WERI-Rb-1 (cell line): Measurements from ENCODE around the gene CYP11A1.
"Not testable (repeated sequence)": the region's sequence is repeated elsewhere in the genome, so short reads cannot be mapped to it uniquely, and the experiment has no call there.

Experiments used
- DNase-seq: peaks from one replicate; pipeline ENCODE4 v3.0.0-alpha.2; 2020
- H3K27ac ChIP-seq: fragments of 250-450 bp; sonication (Bioruptor Pico); 2 replicates; pipeline ENCODE4 v1.5.1; 2020; ENCODE audit warnings: mild to moderate bottlenecking, moderate library complexity
- H3K27me3 ChIP-seq: fragments of 250-450 bp; sonication (Bioruptor Pico); 2 replicates; pipeline ENCODE4 v1.5.1; 2021; ENCODE audit warnings: mild to moderate bottlenecking, low read depth, moderate library complexity; ENCODE audit not compliant: insufficient read depth, severe bottlenecking
- H3K36me3 ChIP-seq: fragments of 250-450 bp; sonication (Bioruptor Pico); 2 replicates; pipeline ENCODE4 v1.5.1; 2020; ENCODE audit warnings: mild to moderate bottlenecking, moderate library complexity
- H3K4me3 ChIP-seq: 2 replicates; pipeline ENCODE4 v1.5.1; 2011; ENCODE audit warnings: low read depth, mild to moderate bottlenecking, control low read depth, low read length
- H3K9me3 ChIP-seq: fragments of 250-450 bp; sonication (Bioruptor Pico); 2 replicates; pipeline ENCODE4 v1.5.1; 2021; ENCODE audit warnings: mild to moderate bottlenecking, moderate library complexity; ENCODE audit not compliant: severe bottlenecking
- TF ChIP-seq, protein P1 (sequence below): IDR thresholded peaks from 2 replicates; pipeline ENCODE4 v1.5.1; 2011; ENCODE audit warnings: low read depth, mild to moderate bottlenecking, control low read depth, inconsistent platforms, low read length

The CYP11A1 gene

DNA sequence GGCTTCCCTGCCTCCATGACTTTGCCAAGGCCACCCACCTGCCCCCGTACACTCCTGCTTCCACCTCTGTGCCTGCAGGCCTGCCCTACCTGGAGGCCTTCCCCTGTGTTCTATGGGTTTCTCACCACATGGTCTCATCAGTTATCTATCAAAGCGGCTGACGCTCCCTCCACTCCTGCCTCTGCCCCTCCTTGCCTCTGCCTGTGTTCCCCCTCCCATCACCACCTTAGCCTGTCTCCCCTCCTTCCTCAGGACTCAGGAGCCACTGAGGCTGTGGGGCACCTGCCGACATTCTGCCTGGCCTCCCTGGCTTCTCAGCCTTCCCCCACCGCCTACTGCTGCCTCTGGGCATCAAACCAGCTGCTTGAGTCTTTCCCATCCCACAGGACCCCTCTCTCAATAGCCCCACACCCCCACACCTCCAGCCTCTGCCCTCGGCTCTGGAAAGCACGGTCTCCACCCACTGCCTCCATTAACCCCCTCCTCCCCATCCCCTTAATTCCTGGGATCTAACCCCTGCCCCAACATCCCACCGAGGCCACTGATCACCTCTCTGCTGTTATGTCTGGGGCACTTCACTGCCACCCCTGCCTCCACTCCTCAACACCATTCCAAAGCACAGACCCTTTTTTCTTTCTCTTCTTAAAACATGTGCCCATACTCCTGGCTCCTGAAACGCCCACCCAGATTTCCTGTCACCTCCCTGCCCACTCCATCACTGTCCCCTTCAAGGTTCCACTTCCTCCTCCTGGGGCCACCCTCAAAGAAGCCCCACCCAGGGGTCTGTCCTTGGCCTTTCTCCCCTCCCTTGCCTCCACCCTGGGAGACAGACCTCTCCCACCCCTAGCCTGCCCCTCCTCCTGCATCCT lies 24.4 kb upstream of the CYP11A1 start:
- TF ChIP-seq, protein P1, sequence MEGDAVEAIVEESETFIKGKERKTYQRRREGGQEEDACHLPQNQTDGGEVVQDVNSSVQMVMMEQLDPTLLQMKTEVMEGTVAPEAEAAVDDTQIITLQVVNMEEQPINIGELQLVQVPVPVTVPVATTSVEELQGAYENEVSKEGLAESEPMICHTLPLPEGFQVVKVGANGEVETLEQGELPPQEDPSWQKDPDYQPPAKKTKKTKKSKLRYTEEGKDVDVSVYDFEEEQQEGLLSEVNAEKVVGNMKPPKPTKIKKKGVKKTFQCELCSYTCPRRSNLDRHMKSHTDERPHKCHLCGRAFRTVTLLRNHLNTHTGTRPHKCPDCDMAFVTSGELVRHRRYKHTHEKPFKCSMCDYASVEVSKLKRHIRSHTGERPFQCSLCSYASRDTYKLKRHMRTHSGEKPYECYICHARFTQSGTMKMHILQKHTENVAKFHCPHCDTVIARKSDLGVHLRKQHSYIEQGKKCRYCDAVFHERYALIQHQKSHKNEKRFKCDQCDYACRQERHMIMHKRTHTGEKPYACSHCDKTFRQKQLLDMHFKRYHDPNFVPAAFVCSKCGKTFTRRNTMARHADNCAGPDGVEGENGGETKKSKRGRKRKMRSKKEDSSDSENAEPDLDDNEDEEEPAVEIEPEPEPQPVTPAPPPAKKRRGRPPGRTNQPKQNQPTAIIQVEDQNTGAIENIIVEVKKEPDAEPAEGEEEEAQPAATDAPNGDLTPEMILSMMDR = no peak
- no peaks in the 10 kb centered on the region for H3K27me3 ChIP-seq
- H3K9me3 ChIP-seq = no peaks in the 10 kb centered on the region
- no peak for DNase-seq
- H3K36me3 ChIP-seq = no peaks in the 10 kb centered on the region
- H3K4me3 ChIP-seq = no peak overlapping the region
- H3K27ac ChIP-seq = no peak overlapping the region

DNA sequence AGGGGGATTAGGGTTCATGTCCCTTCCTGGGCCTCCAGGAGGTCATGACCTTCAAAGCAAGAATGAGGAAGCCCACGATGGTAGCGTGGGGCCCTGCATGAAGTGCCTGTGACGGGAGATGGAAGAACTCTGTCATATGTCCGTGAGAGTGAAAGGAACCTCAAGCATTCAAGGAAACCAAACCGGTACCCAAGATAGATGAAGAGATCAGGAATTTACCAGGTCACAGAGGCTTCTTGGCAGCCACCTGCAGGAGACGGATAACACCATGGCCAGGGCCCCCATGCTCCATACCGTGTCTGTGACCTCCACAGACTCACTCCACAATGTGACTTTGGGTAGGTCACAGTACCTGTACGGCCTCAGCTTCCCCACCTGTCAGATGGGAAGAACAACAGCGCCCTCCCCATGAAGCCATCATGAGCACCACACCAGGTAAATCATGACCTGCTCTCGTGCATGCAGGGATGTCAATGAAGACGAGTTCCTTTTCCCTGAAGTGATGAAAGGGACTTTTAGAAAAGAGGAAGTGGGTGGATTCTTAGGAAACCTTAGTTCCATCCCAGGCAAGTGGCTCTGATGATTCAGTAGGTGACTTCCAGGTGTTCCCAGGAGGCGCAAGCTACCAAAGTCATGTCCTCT lies 23.3 kb upstream of the CYP11A1 start:
- Histone ChIP-seq H3K9me3 (no peaks in the 10 kb centered on the region), H3K36me3 (no peaks in the 10 kb centered on the region), H3K4me3 (no peak overlapping the region), H3K27me3 (no peaks in the 10 kb centered on the region), H3K27ac (no peak overlapping the region)
- DNase-seq = no peak
- TF ChIP-seq, protein P1 = no peak

DNA sequence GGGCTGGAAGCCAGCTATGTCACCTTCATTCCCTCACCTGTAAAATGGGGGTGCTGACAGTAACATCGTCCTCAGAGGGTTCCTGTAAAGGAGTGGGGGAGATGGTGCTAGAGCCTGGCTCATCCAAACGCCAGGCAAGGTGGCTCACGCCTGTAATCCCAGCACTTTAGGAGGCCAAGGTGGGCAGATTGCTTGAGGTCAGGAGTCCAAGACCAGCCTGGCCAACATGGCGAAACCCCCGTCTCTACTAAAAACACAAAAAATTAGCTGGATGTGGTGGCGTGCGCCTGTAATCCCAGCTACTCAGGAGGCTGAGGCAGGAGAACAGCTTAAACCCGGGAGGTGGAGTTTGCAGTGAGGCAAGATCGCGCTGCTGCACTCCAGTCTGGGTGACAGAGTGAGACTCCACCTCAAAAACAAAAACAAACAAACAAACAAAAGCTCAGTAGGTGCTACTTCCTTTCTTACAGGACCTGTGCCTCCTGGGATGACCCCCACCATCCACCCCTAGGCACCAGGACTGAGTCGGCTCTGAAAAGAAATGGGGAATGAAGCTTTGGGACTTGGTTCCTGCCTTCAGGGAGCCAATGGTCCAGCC lies 22.7 kb upstream of the CYP11A1 start:
- DNase-seq, H3K36me3 ChIP-seq, H3K4me3 ChIP-seq, H3K9me3 ChIP-seq, H3K27me3 ChIP-seq, H3K27ac ChIP-seq: not testable (repeated sequence)

DNA sequence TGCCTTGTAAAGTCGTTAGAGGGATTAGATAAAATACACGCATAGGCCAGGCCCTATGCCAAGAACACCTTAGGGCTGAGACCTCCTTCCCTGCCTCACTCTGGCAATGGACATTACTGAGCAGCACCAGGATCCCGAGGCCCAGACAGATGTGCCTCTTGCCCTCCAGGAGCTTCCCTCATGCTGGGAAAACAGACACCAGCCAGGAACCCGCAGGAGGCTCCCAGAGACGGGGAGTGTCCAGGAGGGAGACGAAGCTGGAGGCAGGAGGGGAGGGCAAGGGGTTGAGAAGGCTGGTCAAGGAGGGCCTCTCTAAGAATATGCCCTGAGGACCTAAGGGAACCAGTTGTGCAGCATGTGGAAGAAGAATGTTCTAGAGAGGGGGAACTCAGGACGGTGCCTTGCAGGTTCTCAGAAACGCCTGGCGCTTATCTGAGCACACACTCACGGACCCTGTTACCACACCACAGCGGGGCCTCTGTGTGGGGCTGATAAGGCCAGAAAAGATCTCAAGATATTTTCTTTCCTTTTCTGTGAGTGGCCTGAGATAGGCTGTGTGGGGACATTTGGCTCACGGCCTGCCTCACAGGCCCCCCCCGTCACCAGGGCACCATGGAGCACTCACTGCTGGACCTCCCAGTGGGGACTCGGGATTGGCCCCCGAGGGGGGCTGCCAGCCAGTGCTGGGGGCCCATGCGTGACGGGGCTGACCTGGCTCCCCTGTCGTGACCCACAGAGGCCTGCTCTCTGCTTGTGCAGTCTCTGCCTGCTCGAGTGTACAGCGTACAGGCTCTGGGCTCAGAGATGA lies 22.0 kb upstream of the CYP11A1 start:
- no peaks in the 10 kb centered on the region for H3K9me3 ChIP-seq
- H3K27ac ChIP-seq = no peak overlapping the region
- DNase-seq = no peak
- no peaks in the 10 kb centered on the region for H3K27me3 ChIP-seq
- TF ChIP-seq, protein P1 = no peak
- H3K4me3 ChIP-seq = no peak overlapping the region
- no peaks in the 10 kb centered on the region for H3K36me3 ChIP-seq

DNA sequence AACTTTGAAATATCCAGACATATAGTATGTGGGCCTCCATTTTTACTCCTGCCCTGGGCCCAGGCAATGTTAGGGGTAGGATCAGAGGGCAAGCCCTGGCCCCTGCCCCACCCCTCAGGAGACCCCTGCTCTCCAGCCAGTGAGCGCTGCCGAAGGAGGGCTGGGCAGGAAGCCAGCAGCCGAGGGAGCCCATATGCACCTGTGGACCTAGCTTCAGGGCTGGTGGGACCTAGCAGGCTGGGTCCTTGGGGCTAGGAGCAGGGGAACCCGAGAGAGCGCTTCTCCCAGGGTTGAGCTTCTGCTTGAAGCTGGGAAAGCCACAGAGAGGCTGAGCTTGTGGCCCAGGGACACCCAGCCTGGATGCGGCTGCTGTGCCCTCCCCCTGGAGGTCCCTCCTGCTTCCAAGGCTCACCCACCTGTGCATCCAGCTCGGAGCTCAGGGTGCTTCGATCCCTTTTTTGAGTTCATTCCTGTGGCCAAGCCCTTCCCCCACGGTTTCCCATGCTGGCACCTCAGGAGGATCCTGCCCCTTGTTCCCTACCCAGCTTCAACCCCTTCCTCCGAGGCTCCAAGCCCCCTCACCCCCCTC lies 21.0 kb upstream of the CYP11A1 start:
- TF ChIP-seq, protein P1 = no peak
- no peaks in the 10 kb centered on the region for H3K9me3 ChIP-seq
- H3K27me3 ChIP-seq = no peaks in the 10 kb centered on the region
- H3K4me3 ChIP-seq = no peak overlapping the region
- no peaks in the 10 kb centered on the region for H3K36me3 ChIP-seq
- DNase-seq = no peak
- H3K27ac ChIP-seq = no peak overlapping the region
